B cell (primary cell): ENCODE measurements around the gene AMOTL1. TPM values are rescaled to one million over a fixed set of nuclear protein-coding genes. Genes with fewer than 3 reads are reported as not detected.

Experiments
- ATAC-seq: fragments of 200-7000 bp; cut with Tn5 transposase; one replicate; pipeline ENCODE4 v1.10.0; 2021; ENCODE audit warnings: low read depth, mild to moderate bottlenecking, moderate number of reproducible peaks, moderate library complexity
- CTCF ChIA-PET: fragments of 350-600 bp; sonication (Branson Sonifier 250); formaldehyde crosslinking; loops from one replicate; lab custom pipeline; 2021; ENCODE audit warnings: antibody characterized with exemption, inconsistent platforms; lab: Charles Lee
- POLR2A ChIA-PET: fragments of 350-600 bp; sonication (Branson Sonifier 250); formaldehyde crosslinking; loops from one replicate; lab custom pipeline; 2021; ENCODE audit warnings: antibody characterized with exemption; lab: Charles Lee
- DNase-seq: peaks from one replicate; pipeline ENCODE4 v3.0.0; 2013
- H2AFZ ChIP-seq: 2 replicates; pipeline ENCODE4 v1.6.1; 2012; ENCODE audit warnings: mild to moderate bottlenecking, low read depth, low read length; ENCODE audit not compliant: insufficient read depth, poor library complexity, severe bottlenecking
- H3K27ac ChIP-seq, 2 donors: 1 replicate in 1 of 2; 2 replicates in 1 of 2; pipeline ENCODE4 v1.5.1; 2012 to 2013; ENCODE audit warnings: low read length in 2 of 2, mild to moderate bottlenecking in 2 of 2, moderate library complexity in 1 of 2
- H3K27me3 ChIP-seq, 4 experiments: fragments of 200-600 bp in 1 of 4; sonication (generic) in 1 of 4; replicated peaks in 1 of 4; 1 replicate in 2 of 4; 2 replicates in 2 of 4; pipeline versions ENCODE4 v1.6.1 to v1.7.0; 2013 to 2016; ENCODE audit warnings: low read length in 3 of 4, mild to moderate bottlenecking in 2 of 4, mixed read lengths in 1 of 4, moderate library complexity in 1 of 4; ENCODE audit not compliant: insufficient read depth in 4 of 4, control insufficient read depth in 3 of 4; ENCODE audit errors: control extremely low read depth in 1 of 4
- H3K36me3 ChIP-seq, 2 experiments: replicated peaks in 1 of 2; 1 replicate in 1 of 2; 2 replicates in 1 of 2; pipeline versions ENCODE4 v1.6.1 to v1.7.1; 2013; ENCODE audit warnings: low read length in 1 of 2; ENCODE audit not compliant: insufficient read depth in 2 of 2, control insufficient read depth in 1 of 2; ENCODE audit errors: control extremely low read depth in 1 of 2, extremely low read depth in 1 of 2
- H3K4me1 ChIP-seq, 2 donors: fragments of 200-600 bp in 1 of 2; sonication (generic) in 1 of 2; 1 replicate in 1 of 2; 2 replicates in 1 of 2; pipeline versions ENCODE4 v1.5.1 to v1.6.1; 2013 to 2017; ENCODE audit warnings: low read length in 2 of 2; ENCODE audit not compliant: control insufficient read depth in 2 of 2, insufficient read depth in 2 of 2
- H3K4me2 ChIP-seq: replicated peaks from 2 replicates; pipeline ENCODE3; 2012; ENCODE audit warnings: mild to moderate bottlenecking, low read depth, low read length; ENCODE audit not compliant: poor library complexity, severe bottlenecking
- H3K4me3 ChIP-seq, 5 experiments: fragments of 200-600 bp in 1 of 5; sonication (generic) in 1 of 5; 1 replicate in 3 of 5; 2 replicates in 2 of 5; pipeline versions ENCODE4 v1.5.1 to v1.7.0; 2011 to 2016; ENCODE audit warnings: low read length in 4 of 5, mild to moderate bottlenecking in 4 of 5, low read depth in 2 of 5, control low read depth in 1 of 5, moderate library complexity in 1 of 5; ENCODE audit not compliant: insufficient read depth in 1 of 5; ENCODE audit errors: control extremely low read depth in 1 of 5, extremely low read depth in 1 of 5
- H3K79me2 ChIP-seq: fragments of 200-600 bp; sonication (generic); one replicate; pipeline ENCODE4 v1.6.0; 2016; ENCODE audit warnings: low read length; ENCODE audit not compliant: control insufficient read depth, insufficient read depth
- H3K9ac ChIP-seq: fragments of 200-600 bp; sonication (generic); 2 replicates; pipeline ENCODE4 v1.6.1; 2017; ENCODE audit warnings: mild to moderate bottlenecking, low read length, moderate library complexity
- H3K9me3 ChIP-seq, 3 donors: one replicate each; pipeline versions ENCODE4 v1.6.1 to v1.7.1; 2013; ENCODE audit warnings: low read length in 2 of 3; ENCODE audit not compliant: control insufficient read depth in 2 of 3, insufficient read depth in 1 of 3; ENCODE audit errors: control extremely low read depth in 1 of 3
- H4K20me1 ChIP-seq: 2 replicates; pipeline ENCODE4 v1.6.0; 2012; ENCODE audit warnings: mild to moderate bottlenecking, low read length; ENCODE audit not compliant: insufficient read depth, control insufficient read depth, poor library complexity, severe bottlenecking
- H3K27ac Mint-ChIP-seq: one replicate; pipeline ENCODE4 v1.8.0; 2021; ENCODE audit warnings: mixed read lengths
- H3K27me3 Mint-ChIP-seq: one replicate; pipeline ENCODE4 v1.8.0; 2021; ENCODE audit warnings: mixed read lengths
- H3K4me1 Mint-ChIP-seq: one replicate; pipeline ENCODE4 v1.8.0; 2021; ENCODE audit warnings: mixed read lengths
- H3K4me3 Mint-ChIP-seq: one replicate; pipeline ENCODE4 v1.8.0; 2021; ENCODE audit warnings: mixed read lengths
- H3K9me3 Mint-ChIP-seq: one replicate; pipeline ENCODE4 v1.8.0; 2022; ENCODE audit warnings: mixed read lengths; ENCODE audit not compliant: insufficient read depth
- EZH2 ChIP-seq: IDR thresholded peaks from 2 replicates; pipeline ENCODE4 v1.6.1; 2012; ENCODE audit warnings: borderline replicate concordance, low read depth, mild to moderate bottlenecking, moderate library complexity, low read length; ENCODE audit not compliant: insufficient read depth, poor library complexity, severe bottlenecking
- WGBS: methylation state at CpG from one replicate; pipeline ENCODE4 v1.1.5; 2013; ENCODE audit warnings: missing lambda C conversion rate; ENCODE audit not compliant: insufficient coverage; 5-methylcytosine and 5-hydroxymethylcytosine counted together
- intact Hi-C: fragments of 100-400 bp; cut with micrococcal nuclease; formaldehyde crosslinking; loops from one replicate; pipeline ENCODE4 v1.10.0; 2022
- polyA plus RNA-seq: library from polyadenylated mRNA; depleted of rRNA; stranded (reverse); fragments of >200 nt; gene quantifications from 2 replicates; pipeline ENCODE4 v1.2.3, GENCODE V29; 2012
- total RNA-seq, 2 donors: library from RNA; stranded (reverse); fragments of 120-200 nt in 1 of 2; gene quantifications; 1 replicate in 1 of 2; 2 replicates in 1 of 2; pipeline versions ENCODE4 v1.2.3 to v1.2.4, GENCODE V29; 2013 to 2022
- TF ChIP-seq, protein P1 (sequence below): fragments of 200-600 bp; IDR thresholded peaks from one replicate; pipeline ENCODE4 v1.8.0; 2022; ENCODE audit warnings: antibody characterized with exemption, mild to moderate bottlenecking

The AMOTL1 gene
- total and polyA plus RNA-seq, 2 donors (not counting 1 experiment from before 2014, with no cell fraction given): 0.04 to 0.30 TPM

DNA sequence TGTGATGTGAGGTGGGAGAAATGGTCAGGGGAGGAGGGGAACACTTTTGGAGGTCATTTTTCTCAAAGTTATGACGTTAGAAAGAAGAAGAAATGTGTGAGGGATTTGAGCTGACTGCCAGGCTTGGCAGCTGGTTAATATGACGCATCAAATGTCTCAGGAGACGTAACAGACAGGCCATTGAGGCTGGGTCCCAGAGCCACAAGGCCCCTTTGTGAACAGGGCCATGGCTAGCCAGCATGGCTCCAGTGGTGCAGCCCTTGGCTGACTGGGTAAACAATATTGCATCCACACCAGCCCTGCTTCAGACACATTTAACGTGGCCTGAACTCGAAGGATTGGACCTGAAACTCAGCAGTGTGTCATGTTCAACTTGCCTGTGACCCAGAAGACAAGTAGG is 34.3 kb downstream of the AMOTL1 start:
- ATAC-seq: no peak

DNA sequence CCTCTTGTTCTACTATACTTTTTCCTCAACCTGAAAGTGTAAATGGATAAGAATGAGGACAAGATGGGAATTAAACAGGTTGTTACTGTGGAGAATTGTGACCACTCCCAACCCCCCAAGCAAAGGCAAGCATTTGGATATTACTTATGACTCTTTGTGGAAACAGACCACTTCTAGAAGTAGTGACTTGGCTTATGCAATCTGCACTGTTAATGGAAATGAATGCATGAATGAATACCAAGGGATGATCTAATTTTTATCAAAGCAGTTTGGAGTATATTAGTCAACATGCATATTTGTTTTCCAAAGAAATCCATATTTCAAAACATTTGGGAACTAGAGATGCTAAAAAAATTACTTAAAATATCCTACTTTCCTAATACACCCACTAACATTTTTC is 35.3 kb downstream of the AMOTL1 start:
- CTCF ChIA-PET: no interaction called here

More for the DNA sequence above, 34.3 kb downstream of the AMOTL1 start:
- no peaks in the 10 kb centered on the region for H4K20me1 ChIP-seq
- H3K27me3 ChIP-seq: no peaks in the 10 kb centered on the region
- Mint-ChIP-seq H3K27me3 (no peaks in the 10 kb centered on the region), H3K27ac (no peak overlapping the region), H3K4me3 (no peak overlapping the region), H3K9me3 (no peaks in the 10 kb centered on the region), H3K4me1 (no peaks in the 10 kb centered on the region)
- CTCF ChIA-PET: interaction anchor here (1.1 kb wide), 1 partner anchor 14 kb away, joined by 4 read pairs; no protein-coding TSS in a partner anchor
- H3K36me3 ChIP-seq: no peaks in the 10 kb centered on the region
- no peaks in the 10 kb centered on the region for H3K9me3 ChIP-seq
- intact Hi-C loops: no loop called here
- no peak overlapping the region for H3K27ac ChIP-seq
- no peak overlapping the region for H2AFZ ChIP-seq
- H3K79me2 ChIP-seq: no peaks in the 10 kb centered on the region
- POLR2A ChIA-PET: no interaction called here
- H3K4me3 ChIP-seq: no peak overlapping the region
- no peak overlapping the region for H3K9ac ChIP-seq
- no peak for TF ChIP-seq EZH2
- TF ChIP-seq, protein P1, sequence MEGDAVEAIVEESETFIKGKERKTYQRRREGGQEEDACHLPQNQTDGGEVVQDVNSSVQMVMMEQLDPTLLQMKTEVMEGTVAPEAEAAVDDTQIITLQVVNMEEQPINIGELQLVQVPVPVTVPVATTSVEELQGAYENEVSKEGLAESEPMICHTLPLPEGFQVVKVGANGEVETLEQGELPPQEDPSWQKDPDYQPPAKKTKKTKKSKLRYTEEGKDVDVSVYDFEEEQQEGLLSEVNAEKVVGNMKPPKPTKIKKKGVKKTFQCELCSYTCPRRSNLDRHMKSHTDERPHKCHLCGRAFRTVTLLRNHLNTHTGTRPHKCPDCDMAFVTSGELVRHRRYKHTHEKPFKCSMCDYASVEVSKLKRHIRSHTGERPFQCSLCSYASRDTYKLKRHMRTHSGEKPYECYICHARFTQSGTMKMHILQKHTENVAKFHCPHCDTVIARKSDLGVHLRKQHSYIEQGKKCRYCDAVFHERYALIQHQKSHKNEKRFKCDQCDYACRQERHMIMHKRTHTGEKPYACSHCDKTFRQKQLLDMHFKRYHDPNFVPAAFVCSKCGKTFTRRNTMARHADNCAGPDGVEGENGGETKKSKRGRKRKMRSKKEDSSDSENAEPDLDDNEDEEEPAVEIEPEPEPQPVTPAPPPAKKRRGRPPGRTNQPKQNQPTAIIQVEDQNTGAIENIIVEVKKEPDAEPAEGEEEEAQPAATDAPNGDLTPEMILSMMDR: no peak
- no peak for DNase-seq
- no peaks in the 10 kb centered on the region for H3K4me1 ChIP-seq
- H3K4me2 ChIP-seq: no peak overlapping the region
- WGBS: 85% methylated on average over 5 of the region's 5 CpGs

More for the DNA sequence above, 35.3 kb downstream of the AMOTL1 start:
- DNase-seq (no peak), ATAC-seq (no peak)
- H3K4me1 ChIP-seq: no peaks in the 10 kb centered on the region
- POLR2A ChIA-PET: no interaction called here
- no peaks in the 10 kb centered on the region for H4K20me1 ChIP-seq
- H3K27me3 ChIP-seq: no peaks in the 10 kb centered on the region
- no peak overlapping the region for H3K27ac ChIP-seq
- H3K4me3 ChIP-seq: no peak overlapping the region
- no peak overlapping the region for H3K4me2 ChIP-seq
- no peak overlapping the region for H2AFZ ChIP-seq
- no peak overlapping the region for H3K9ac ChIP-seq
- no peaks in the 10 kb centered on the region for H3K9me3 ChIP-seq
- Mint-ChIP-seq H3K27me3 (no peaks in the 10 kb centered on the region), H3K4me1 (no peaks in the 10 kb centered on the region), H3K27ac (no peak overlapping the region), H3K4me3 (no peak overlapping the region), H3K9me3 (no peaks in the 10 kb centered on the region)
- no peaks in the 10 kb centered on the region for H3K79me2 ChIP-seq
- TF ChIP-seq EZH2: no peak
- TF ChIP-seq, protein P1: no peak
- H3K36me3 ChIP-seq: no peaks in the 10 kb centered on the region
- intact Hi-C loops: no loop called here
